Esophagus squamous epithelium (tissue), 5 donors: ENCODE results near the gene TRMT11. TPM values are rescaled to one million over a fixed set of nuclear protein-coding genes. Genes with fewer than 3 reads are reported as not detected.
"Not testable (repeated sequence)": the region's sequence is repeated elsewhere in the genome, so short reads cannot be mapped to it uniquely, and the experiment has no call there.

ENCODE experiments used
- DNase-seq: peaks from one replicate; lab custom pipeline; 2025; lab: John Stamatoyannopoulos, UW
- H3K27ac ChIP-seq, 4 donors: fragments of 200-600 bp; sonication (generic); one replicate each; pipeline ENCODE4 v1.5.1; 2016 to 2019; ENCODE audit warnings: mild to moderate bottlenecking in 1 of 4
- H3K27me3 ChIP-seq, 4 donors: fragments of 200-600 bp; sonication (generic); 1 replicate in 3 of 4; 2 replicates in 1 of 4; pipeline versions ENCODE4 v1.5.1 to v1.6.0; 2017 to 2021; ENCODE audit warnings: antibody characterized with exemption in 1 of 4
- H3K36me3 ChIP-seq, 3 donors: fragments of 200-600 bp; sonication (generic); one replicate each; pipeline ENCODE4 v1.5.1; 2016 to 2019
- H3K4me1 ChIP-seq, 3 donors: fragments of 200-600 bp; sonication (generic); one replicate each; pipeline ENCODE4 v1.5.1; 2017 to 2019
- H3K4me3 ChIP-seq, 4 donors: fragments of 200-600 bp; sonication (generic); 1 replicate in 3 of 4; 2 replicates in 1 of 4; pipeline ENCODE4 v1.5.1; 2016 to 2019; ENCODE audit warnings: mild to moderate bottlenecking in 2 of 4, moderate library complexity in 1 of 4
- H3K9me3 ChIP-seq, 3 donors: fragments of 200-600 bp; sonication (generic); one replicate each; pipeline ENCODE4 v1.5.1; 2016 to 2019
- CTCF ChIP-seq, 6 experiments: fragments of 450-650 bp in 4 of 6; fragments of 200-600 bp in 2 of 6; sonication (generic) in 2 of 6; IDR thresholded peaks; one replicate each; pipeline ENCODE4 v1.5.1; 2016 to 2019; ENCODE audit warnings: antibody characterized with exemption in 6 of 6, mild to moderate bottlenecking in 4 of 6, moderate library complexity in 4 of 6
- POLR2A ChIP-seq, 4 donors: fragments of 450-650 bp; IDR thresholded peaks; one replicate each; pipeline ENCODE4 v1.6.1; 2017; ENCODE audit warnings: antibody characterized with exemption in 4 of 4, mild to moderate bottlenecking in 4 of 4, moderate library complexity in 3 of 4
- WGBS, 2 donors: methylation state at CpG; one replicate each; pipeline ENCODE4 v1.1.5; 2018; 5-methylcytosine and 5-hydroxymethylcytosine counted together
- intact Hi-C: fragments of 100-400 bp; cut with DNase I; formaldehyde crosslinking; loops from one replicate; pipeline ENCODE4 v1.15.0; 2022
- total RNA-seq, 4 donors: library from RNA; depleted of rRNA; stranded (reverse); fragments of >200 nt; gene quantifications; one replicate each; pipeline ENCODE4 v1.1.0, GENCODE V29; 2016
- donor health status: DM: yes; HTN: yes; CAD: no.

The TRMT11 gene
- total RNA-seq, 4 donors from 2014 or later: 7.8 to 23.3 (median 17.2) TPM

GRCh38 chr6:126052485-126052884 lies 66.1 kb downstream of the TRMT11 start:
- intact Hi-C loops: no loop called here
- WGBS, 2 donors: 35 to 57% methylated on average over 1 of the region's 1 CpG
- Histone ChIP-seq H3K9me3 (no peaks in the 10 kb centered on the region), H3K36me3 (peaks cover 0 to 21% (median 3%) of the 10 kb centered on the region in 3 donors), H3K27me3 (no peaks in the 10 kb centered on the region), H3K27ac (peak overlapping the region in 1 of 4 donors; percentile 12), H3K4me1 (no peaks in the 10 kb centered on the region), H3K4me3 (no peak overlapping the region)
- TF ChIP-seq CTCF (IDR thresholded peaks at IDR 0.05) (no peak), POLR2A (IDR thresholded peaks at IDR 0.05) (no peak)
- no peak for DNase-seq

DNA sequence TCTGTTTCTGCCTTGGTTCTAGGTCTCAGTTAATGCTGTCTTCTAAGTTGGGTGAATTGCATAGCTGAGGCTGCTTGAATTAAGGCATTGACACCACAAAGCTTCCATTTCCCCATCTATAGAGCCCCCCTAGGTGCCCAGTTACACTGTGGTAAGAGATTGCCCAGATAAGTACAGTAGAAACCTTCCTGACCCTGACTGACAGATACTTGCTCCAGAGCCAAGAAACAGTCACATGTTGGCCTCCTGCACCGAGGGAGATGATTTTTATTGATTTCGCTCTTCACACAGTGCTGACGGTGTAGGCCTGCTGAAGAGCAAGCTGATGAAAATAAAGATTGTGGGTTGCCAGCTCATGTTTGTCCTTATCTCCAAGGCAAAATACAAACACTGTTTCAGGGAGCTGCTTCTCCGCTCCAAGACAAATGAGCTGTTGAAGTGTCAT lies 67.9 kb downstream of the TRMT11 start:
- intact Hi-C loops: no loop called here
- Histone ChIP-seq H3K9me3 (no peaks in the 10 kb centered on the region), H3K4me1 (no peaks in the 10 kb centered on the region), H3K27me3 (no peaks in the 10 kb centered on the region), H3K27ac (peak overlapping the region in 2 of 4 donors; percentile 25 to 27), H3K4me3 (no peak overlapping the region), H3K36me3 (peaks cover 0 to 8% (median 0%) of the 10 kb centered on the region in 3 donors)
- TF ChIP-seq CTCF (IDR thresholded peaks at IDR 0.05) (no peak), POLR2A (IDR thresholded peaks at IDR 0.05) (no peak)
- DNase-seq: no peak
- WGBS, 2 donors: 95 to 100% methylated on average over 1 to 2 of the region's 4 CpGs

- no peak overlapping the region for H3K4me3 ChIP-seq
- H3K27ac ChIP-seq: peak overlapping the region in 2 of 4 donors; percentile 25
- DNase-seq: no peak
- TF ChIP-seq POLR2A (IDR thresholded peaks at IDR 0.05): no peak
- TF ChIP-seq CTCF (IDR thresholded peaks at IDR 0.05): no peak
- intact Hi-C loops: no loop called here
- H3K36me3 ChIP-seq: peaks cover 0 to 8% (median 0%) of the 10 kb centered on the region in 3 donors
- H3K27me3 ChIP-seq: no peaks in the 10 kb centered on the region
- H3K4me1 ChIP-seq: no peaks in the 10 kb centered on the region
- no peaks in the 10 kb centered on the region for H3K9me3 ChIP-seq
- WGBS, 2 donors: 84 to 88% methylated on average over 4 of the region's 4 CpGs
Measured at GRCh38 chr6:126054802-126055201, 68.5 kb downstream of the TRMT11 start.

DNA sequence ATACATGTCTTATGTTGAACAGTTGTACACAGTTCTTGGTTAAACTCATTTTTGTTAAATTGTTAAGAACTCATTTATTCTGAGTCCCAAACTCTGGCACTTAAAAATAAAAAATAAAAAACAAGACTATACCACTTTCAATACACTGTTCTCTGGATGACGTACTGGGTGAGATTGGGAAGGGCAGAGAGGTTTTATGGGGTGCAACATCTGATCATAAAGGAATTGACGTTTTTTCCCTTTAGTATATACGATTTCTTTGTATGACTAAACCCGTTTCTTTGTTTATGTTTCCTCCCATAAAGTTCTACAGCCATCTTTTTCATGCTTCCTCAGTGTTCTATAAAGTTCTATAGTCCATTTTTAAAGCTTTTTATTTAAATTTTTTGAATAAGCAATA lies 69.1 kb downstream of the TRMT11 start:
- Histone ChIP-seq H3K4me3 (no peak overlapping the region), H3K27me3 (no peaks in the 10 kb centered on the region), H3K27ac (peak overlapping the region in 1 of 4 donors; percentile 25), H3K4me1 (no peaks in the 10 kb centered on the region), H3K9me3 (no peaks in the 10 kb centered on the region), H3K36me3 (peaks cover 0 to 12% (median 0%) of the 10 kb centered on the region in 3 donors)
- WGBS, 2 donors: 91 to 94% methylated on average over 4 of the region's 4 CpGs
- no peak for TF ChIP-seq POLR2A (IDR thresholded peaks at IDR 0.05)
- no peak for TF ChIP-seq CTCF (IDR thresholded peaks at IDR 0.05)
- DNase-seq: no peak
- intact Hi-C loops: no loop called here

GRCh38 chr6:126056355-126057004 lies 70.1 kb downstream of the TRMT11 start:
- WGBS, 2 donors: 83 to 93% methylated on average over 5 of the region's 5 CpGs
- H3K27ac ChIP-seq: no peak overlapping the region

GRCh38 chr6:126058085-126058484 lies 71.7 kb downstream of the TRMT11 start:
- WGBS, 2 donors: 92 to 97% methylated on average over 3 of the region's 3 CpGs
- H3K27ac ChIP-seq, H3K27me3 ChIP-seq, H3K4me3 ChIP-seq, H3K9me3 ChIP-seq, H3K4me1 ChIP-seq, H3K36me3 ChIP-seq, intact Hi-C loops, DNase-seq: not testable (repeated sequence)

More at GRCh38 chr6:126056355-126057004, 70.1 kb downstream of the TRMT11 start:
- Histone ChIP-seq H3K9me3 (no peaks in the 10 kb centered on the region), H3K4me3 (no peak overlapping the region), H3K27me3 (no peaks in the 10 kb centered on the region), H3K36me3 (peaks cover 0 to 14% (median 0%) of the 10 kb centered on the region in 3 donors), H3K4me1 (no peaks in the 10 kb centered on the region)
- intact Hi-C loops: no loop called here
- TF ChIP-seq CTCF (IDR thresholded peaks at IDR 0.05) (no peak), POLR2A (IDR thresholded peaks at IDR 0.05) (no peak)
- DNase-seq: no peak
